MCF 10A (cell line): ENCODE data around the gene SP6. TPM values are rescaled to one million over a fixed set of nuclear protein-coding genes. Genes with fewer than 3 reads are reported as not detected.

Experiments used
- BruUV-seq: library from RNA; stranded (reverse); fragments of 400-500 nt; replicated peaks from 2 replicates; lab custom pipeline; 2021; lab: Mats Ljungman, UMichigan
- CTCF ChIA-PET: fragments of 300-600 bp; sonication (Branson Sonifier 250); formaldehyde crosslinking; extraction: SDS; loops from one replicate; lab custom pipeline; 2021; ENCODE audit warnings: antibody characterized with exemption, inconsistent platforms; lab: Yijun Ruan, JAX
- POLR2A ChIA-PET: fragments of 300-600, 350-650 bp; sonication (Branson Sonifier 250); formaldehyde crosslinking; extraction: SDS; loops from one replicate; lab custom pipeline; 2020; ENCODE audit warnings: antibody characterized with exemption, inconsistent platforms; lab: Yijun Ruan, JAX
- DNase-seq: peaks from one replicate; pipeline ENCODE4 v3.0.0-alpha.2; 2018; ENCODE audit not compliant: unreplicated experiment
- H3K27ac Mint-ChIP-seq: one replicate; pipeline ENCODE4 v1.8.0; 2022; ENCODE audit warnings: mild to moderate bottlenecking, low read depth, mixed read lengths; ENCODE audit not compliant: unreplicated experiment
- H3K27me3 Mint-ChIP-seq: one replicate; pipeline ENCODE4 v1.8.0; 2022; ENCODE audit warnings: mixed read lengths; ENCODE audit not compliant: insufficient read depth, unreplicated experiment
- H3K36me3 Mint-ChIP-seq: one replicate; pipeline ENCODE4 v1.8.0; 2022; ENCODE audit warnings: mild to moderate bottlenecking, moderate library complexity, mixed read lengths; ENCODE audit not compliant: insufficient read depth, unreplicated experiment
- H3K4me1 Mint-ChIP-seq: one replicate; pipeline ENCODE4 v1.8.0; 2022; ENCODE audit warnings: mixed read lengths; ENCODE audit not compliant: insufficient read depth, unreplicated experiment
- H3K4me3 Mint-ChIP-seq: one replicate; pipeline ENCODE4 v1.8.0; 2022; ENCODE audit warnings: mild to moderate bottlenecking, moderate library complexity, mixed read lengths; ENCODE audit not compliant: unreplicated experiment
- H3K9me3 Mint-ChIP-seq: one replicate; pipeline ENCODE4 v1.8.0; 2022; ENCODE audit warnings: mixed read lengths; ENCODE audit not compliant: unreplicated experiment
- intact Hi-C: fragments of 100-400 bp; cut with micrococcal nuclease; formaldehyde crosslinking; loops from 2 replicates; pipeline ENCODE4 v1.14.1; 2022
- total RNA-seq: library from RNA; stranded (reverse); gene quantifications from 2 replicates; pipeline ENCODE4 v1.2.3, GENCODE V29; 2022
- TF ChIP-seq, protein P1 (sequence below): fragments of 200-600 bp; IDR thresholded peaks from one replicate; pipeline ENCODE4 v1.8.0; 2022; ENCODE audit warnings: antibody characterized with exemption, mild to moderate bottlenecking; ENCODE audit not compliant: unreplicated experiment

Gene SP6
- total RNA-seq, 1 experiment from 2014 or later, result 1.5 TPM

DNA sequence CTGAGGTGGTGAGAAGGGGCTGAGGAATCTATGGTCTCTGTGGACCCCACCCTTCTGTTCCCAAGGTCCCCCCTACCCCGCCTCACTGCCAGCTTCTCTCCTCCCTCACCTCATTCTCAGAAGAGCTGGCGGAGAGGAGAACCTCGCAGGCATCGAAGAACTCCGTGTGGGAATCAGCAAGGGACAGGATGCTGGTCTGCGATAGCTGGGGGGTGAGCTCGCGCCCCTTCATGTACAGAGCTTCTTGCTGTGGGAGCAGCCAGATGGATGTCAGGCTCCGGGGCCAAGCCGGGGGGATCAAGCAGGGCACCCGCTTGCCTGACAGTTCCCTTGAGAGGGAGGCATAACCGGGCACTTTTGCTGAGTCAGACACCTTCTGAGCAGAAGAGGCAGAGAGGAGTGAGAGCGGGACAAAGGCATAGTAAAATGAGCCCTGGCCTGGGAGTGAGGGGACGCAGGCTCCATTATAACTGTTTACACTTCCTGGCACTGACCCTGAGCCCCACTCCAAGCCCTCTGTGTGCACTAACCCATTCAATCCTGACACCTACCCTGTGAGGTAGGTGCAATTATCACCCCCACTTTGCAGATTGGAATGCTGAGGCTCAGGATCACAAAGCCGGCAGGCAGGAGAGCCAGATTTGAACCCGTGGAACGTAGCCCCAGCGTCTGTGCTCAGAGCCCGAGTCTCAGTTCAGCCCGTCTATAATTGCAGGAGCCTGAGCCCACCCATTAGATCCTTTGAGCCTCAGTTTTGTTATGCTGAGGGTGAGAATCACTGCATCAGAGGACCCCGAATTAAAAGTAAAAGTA is 35.7 kb downstream of the SP6 start:
- ChIA-PET POLR2A (interaction anchor here (0.7 kb wide), 1 partner anchor 16 kb away, joined by 4 read pairs; the partner anchor contains the start of genes LRRC46 and MRPL10), CTCF (no interaction called here)
- Mint-ChIP-seq H3K27me3 (no peaks in the 10 kb centered on the region), H3K4me1 (peaks cover 22% of the 10 kb centered on the region), H3K36me3 (peaks cover 16% of the 10 kb centered on the region), H3K9me3 (no peaks in the 10 kb centered on the region), H3K27ac (no peak overlapping the region), H3K4me3 (no peak overlapping the region)
- no peak for DNase-seq
- intact Hi-C loops, result no loop called here
- TF ChIP-seq, protein P1, sequence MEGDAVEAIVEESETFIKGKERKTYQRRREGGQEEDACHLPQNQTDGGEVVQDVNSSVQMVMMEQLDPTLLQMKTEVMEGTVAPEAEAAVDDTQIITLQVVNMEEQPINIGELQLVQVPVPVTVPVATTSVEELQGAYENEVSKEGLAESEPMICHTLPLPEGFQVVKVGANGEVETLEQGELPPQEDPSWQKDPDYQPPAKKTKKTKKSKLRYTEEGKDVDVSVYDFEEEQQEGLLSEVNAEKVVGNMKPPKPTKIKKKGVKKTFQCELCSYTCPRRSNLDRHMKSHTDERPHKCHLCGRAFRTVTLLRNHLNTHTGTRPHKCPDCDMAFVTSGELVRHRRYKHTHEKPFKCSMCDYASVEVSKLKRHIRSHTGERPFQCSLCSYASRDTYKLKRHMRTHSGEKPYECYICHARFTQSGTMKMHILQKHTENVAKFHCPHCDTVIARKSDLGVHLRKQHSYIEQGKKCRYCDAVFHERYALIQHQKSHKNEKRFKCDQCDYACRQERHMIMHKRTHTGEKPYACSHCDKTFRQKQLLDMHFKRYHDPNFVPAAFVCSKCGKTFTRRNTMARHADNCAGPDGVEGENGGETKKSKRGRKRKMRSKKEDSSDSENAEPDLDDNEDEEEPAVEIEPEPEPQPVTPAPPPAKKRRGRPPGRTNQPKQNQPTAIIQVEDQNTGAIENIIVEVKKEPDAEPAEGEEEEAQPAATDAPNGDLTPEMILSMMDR, result no peak
- no TSS peak for BruUV-seq

DNA sequence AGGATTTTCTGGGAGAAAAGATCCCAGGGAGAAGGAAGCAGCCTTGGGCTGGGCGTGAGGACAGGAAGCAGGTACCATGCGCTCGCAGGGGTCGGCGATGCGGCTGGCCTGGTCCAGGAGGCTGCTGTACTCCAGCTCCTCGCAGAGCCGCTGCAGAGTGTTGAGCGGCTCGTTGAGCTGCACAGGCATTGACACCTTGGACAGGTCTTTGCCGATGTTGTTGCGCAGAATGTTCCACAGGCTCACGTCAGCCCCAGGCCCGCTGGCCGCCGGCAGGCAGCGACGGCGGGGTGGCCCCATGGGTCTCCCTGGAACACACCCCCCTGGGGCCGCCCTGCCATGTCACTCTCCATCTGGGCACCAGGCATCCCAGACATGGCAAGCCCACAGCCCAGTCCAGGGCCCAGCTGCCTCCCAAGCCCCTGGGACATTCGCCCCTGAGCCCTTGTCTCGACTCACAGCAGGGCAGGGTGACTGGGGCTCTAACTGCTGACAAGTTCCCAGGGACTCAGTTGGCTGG is 37.4 kb downstream of the SP6 start:
- Mint-ChIP-seq H3K27ac (no peak overlapping the region), H3K4me3 (no peak overlapping the region), H3K36me3 (peaks cover 9% of the 10 kb centered on the region), H3K27me3 (no peaks in the 10 kb centered on the region), H3K9me3 (no peaks in the 10 kb centered on the region), H3K4me1 (peaks cover 23% of the 10 kb centered on the region)
- no peak for DNase-seq
- CTCF ChIA-PET, result no interaction called here
- TF ChIP-seq, protein P1, result no peak
- BruUV-seq, result no TSS peak
- intact Hi-C loops, result no loop called here
- POLR2A ChIA-PET, result no interaction called here

DNA sequence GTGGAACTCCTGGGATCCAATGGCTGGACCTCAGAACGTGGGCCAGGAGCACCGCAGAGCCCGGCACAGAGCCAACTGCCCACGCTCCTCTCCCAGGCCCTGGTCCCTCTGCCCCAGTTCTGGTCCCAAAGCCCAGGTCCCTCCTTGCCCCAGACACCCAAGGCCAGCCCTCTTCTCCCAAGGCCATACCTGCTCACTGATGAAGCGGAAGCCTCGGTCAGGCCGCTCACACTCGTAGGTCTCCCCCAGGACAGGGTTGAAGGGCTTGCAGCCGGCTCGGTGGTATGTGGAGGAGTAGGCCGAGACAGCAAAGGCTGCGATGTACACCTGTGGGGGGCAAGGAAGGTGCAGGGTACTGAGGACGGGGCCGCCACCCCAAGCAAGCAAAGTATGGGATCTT is 37.9 kb downstream of the SP6 start:
- POLR2A ChIA-PET, result no interaction called here
- no peak for DNase-seq
- H3K4me3 Mint-ChIP-seq, result no peak overlapping the region
- H3K27ac Mint-ChIP-seq, result no peak overlapping the region
- no TSS peak for BruUV-seq
- CTCF ChIA-PET, result no interaction called here
- intact Hi-C loops, result no loop called here
- H3K9me3 Mint-ChIP-seq, result no peaks in the 10 kb centered on the region
- H3K36me3 Mint-ChIP-seq, result peaks cover 9% of the 10 kb centered on the region
- TF ChIP-seq, protein P1, result no peak
- H3K4me1 Mint-ChIP-seq, result peaks cover 23% of the 10 kb centered on the region
- no peaks in the 10 kb centered on the region for H3K27me3 Mint-ChIP-seq

DNA sequence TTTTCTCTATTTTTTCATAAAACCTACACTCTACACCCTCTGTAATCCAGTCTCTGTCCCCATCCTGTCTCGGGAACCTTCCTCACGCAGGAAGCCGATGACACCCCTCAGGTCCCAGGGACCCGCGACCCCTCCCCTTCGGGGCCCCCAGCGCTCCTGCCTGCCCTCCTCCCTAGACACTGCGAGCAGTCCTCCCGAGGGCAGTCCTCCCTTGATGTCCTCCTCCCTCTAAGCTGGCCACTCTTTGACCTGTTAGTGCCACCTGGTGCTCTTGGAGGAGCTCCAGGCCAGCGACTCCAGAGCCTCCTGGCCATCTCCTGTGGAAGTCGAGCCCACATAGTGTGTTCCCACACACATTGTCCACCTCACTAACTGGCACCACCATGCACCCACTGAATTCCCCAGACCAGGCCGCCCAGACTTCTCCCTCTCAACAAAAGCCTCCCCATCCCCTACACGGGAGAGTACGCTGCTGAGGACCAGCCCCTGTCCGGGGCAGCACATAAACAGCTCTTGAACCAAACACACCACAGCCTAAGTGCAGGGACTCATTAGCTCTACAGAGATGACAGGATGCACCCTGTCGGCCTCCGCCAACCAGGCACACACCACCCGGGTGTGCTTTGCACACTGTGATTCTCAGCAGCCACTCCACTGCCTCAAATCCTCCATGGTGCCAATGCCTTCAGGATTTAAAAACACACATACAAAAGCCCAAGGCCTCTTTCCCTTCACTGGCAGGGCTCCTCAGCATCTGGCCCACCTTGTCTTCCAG is 38.6 kb downstream of the SP6 start:
- no peak for DNase-seq
- Mint-ChIP-seq H3K4me3 (no peak overlapping the region), H3K4me1 (peaks cover 23% of the 10 kb centered on the region), H3K9me3 (no peaks in the 10 kb centered on the region), H3K27ac (no peak overlapping the region), H3K36me3 (peaks cover 9% of the 10 kb centered on the region), H3K27me3 (no peaks in the 10 kb centered on the region)
- BruUV-seq, result no TSS peak
- POLR2A ChIA-PET, result interaction anchor here (1.1 kb wide), 1 partner anchor 19 kb away, joined by 3 read pairs; the partner anchor contains the start of genes LRRC46 and MRPL10
- TF ChIP-seq, protein P1, result no peak
- intact Hi-C loops, result no loop called here
- CTCF ChIA-PET, result no interaction called here
